Fibroblast of skin of back (primary cell): Measurements from ENCODE around the gene DNAJA2.
"Not testable (repeated sequence)": the region's sequence is repeated elsewhere in the genome, so short reads cannot be mapped to it uniquely, and the experiment has no call there.

Experiments
- DNase-seq: peaks from one replicate; pipeline ENCODE4 v3.0.0-alpha.2; 2013

DNAJA2 gene

GRCh38 chr16:46975165-46975564 is 1.7 kb upstream of the DNAJA2 start:
- no peak for DNase-seq

GRCh38 chr16:46974352-46974751 is 878 bp upstream of the DNAJA2 start:
- DNase-seq = peak; percentile 6

GRCh38 chr16:46973996-46974324 is 486 bp upstream of the DNAJA2 start:
- DNase-seq = no peak

GRCh38 chr16:46972429-46973206 is 856 bp downstream of the DNAJA2 start:
- peak; percentile 27 for DNase-seq

- no peak for DNase-seq
Observed at GRCh38 chr16:46971271-46971670, 2.2 kb downstream of the DNAJA2 start.

- DNase-seq = no peak
Observed at GRCh38 chr16:46970089-46970488, 3.4 kb downstream of the DNAJA2 start.

- no peak for DNase-seq
Observed at GRCh38 chr16:46968063-46968435, 5.4 kb downstream of the DNAJA2 start.

GRCh38 chr16:46962629-46963028 is 10.8 kb downstream of the DNAJA2 start:
- DNase-seq = no peak

- no peak for DNase-seq
Observed at GRCh38 chr16:46961373-46962353, 11.8 kb downstream of the DNAJA2 start.

GRCh38 chr16:46954562-46954961 is 18.9 kb downstream of the DNAJA2 start:
- no peak for DNase-seq

- no peak for DNase-seq
Observed at GRCh38 chr16:46950009-46950408, 23.5 kb downstream of the DNAJA2 start.

- DNase-seq = no peak
Observed at GRCh38 chr16:46949241-46949892, 24.1 kb downstream of the DNAJA2 start.

- no peak for DNase-seq
Observed at GRCh38 chr16:46948548-46949166, 24.8 kb downstream of the DNAJA2 start.

GRCh38 chr16:46947900-46948547 is 25.4 kb downstream of the DNAJA2 start:
- peak; percentile 25 for DNase-seq

- DNase-seq = not testable (repeated sequence)
Observed at GRCh38 chr16:46944713-46945112, 28.8 kb downstream of the DNAJA2 start.

- DNase-seq = no peak
Observed at GRCh38 chr16:46937536-46937935, 35.9 kb downstream of the DNAJA2 start.

- peak; percentile 9 for DNase-seq
Observed at GRCh38 chr16:46932802-46933201, 40.7 kb downstream of the DNAJA2 start.

GRCh38 chr16:46930861-46931260 is 42.6 kb downstream of the DNAJA2 start:
- DNase-seq = no peak

GRCh38 chr16:46929378-46930332 is 43.8 kb downstream of the DNAJA2 start:
- peak; percentile 37 for DNase-seq

GRCh38 chr16:46928811-46929210 is 44.7 kb downstream of the DNAJA2 start:
- no peak for DNase-seq

GRCh38 chr16:46927273-46927672 is 46.2 kb downstream of the DNAJA2 start:
- DNase-seq = no peak
